ENCODE measurements around the gene DCT.

DCT gene

DNA sequence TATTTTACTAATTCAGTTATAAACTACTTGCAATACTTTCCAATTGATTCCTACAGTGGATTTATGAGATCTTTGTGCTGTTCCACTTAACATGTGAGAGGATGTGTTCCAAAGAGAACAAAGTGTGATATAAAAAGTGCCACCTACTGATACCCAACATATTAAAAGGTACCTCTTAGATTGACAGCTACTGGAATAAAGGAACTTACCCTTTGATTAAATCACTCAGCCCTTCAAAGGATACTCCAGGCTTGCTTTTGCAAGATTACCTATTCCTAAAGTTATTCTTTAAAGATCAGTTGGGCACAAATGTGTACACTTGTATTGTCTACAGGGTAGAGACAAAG lies 65.9 kb downstream of the DCT start:
- TF ChIP-seq, protein P1, sequence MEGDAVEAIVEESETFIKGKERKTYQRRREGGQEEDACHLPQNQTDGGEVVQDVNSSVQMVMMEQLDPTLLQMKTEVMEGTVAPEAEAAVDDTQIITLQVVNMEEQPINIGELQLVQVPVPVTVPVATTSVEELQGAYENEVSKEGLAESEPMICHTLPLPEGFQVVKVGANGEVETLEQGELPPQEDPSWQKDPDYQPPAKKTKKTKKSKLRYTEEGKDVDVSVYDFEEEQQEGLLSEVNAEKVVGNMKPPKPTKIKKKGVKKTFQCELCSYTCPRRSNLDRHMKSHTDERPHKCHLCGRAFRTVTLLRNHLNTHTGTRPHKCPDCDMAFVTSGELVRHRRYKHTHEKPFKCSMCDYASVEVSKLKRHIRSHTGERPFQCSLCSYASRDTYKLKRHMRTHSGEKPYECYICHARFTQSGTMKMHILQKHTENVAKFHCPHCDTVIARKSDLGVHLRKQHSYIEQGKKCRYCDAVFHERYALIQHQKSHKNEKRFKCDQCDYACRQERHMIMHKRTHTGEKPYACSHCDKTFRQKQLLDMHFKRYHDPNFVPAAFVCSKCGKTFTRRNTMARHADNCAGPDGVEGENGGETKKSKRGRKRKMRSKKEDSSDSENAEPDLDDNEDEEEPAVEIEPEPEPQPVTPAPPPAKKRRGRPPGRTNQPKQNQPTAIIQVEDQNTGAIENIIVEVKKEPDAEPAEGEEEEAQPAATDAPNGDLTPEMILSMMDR (conservative IDR thresholded peaks at IDR 0.05; ENCODE audit: low read depth): no peak
- CTCF ChIA-PET: no interaction called here
- no peak overlapping the region for H3K27ac ChIP-seq
- POLR2A ChIA-PET (ENCODE audit: low non-redundant PET): no interaction called here
- DNase-seq (ENCODE audit: low spot score): no peak

DNA sequence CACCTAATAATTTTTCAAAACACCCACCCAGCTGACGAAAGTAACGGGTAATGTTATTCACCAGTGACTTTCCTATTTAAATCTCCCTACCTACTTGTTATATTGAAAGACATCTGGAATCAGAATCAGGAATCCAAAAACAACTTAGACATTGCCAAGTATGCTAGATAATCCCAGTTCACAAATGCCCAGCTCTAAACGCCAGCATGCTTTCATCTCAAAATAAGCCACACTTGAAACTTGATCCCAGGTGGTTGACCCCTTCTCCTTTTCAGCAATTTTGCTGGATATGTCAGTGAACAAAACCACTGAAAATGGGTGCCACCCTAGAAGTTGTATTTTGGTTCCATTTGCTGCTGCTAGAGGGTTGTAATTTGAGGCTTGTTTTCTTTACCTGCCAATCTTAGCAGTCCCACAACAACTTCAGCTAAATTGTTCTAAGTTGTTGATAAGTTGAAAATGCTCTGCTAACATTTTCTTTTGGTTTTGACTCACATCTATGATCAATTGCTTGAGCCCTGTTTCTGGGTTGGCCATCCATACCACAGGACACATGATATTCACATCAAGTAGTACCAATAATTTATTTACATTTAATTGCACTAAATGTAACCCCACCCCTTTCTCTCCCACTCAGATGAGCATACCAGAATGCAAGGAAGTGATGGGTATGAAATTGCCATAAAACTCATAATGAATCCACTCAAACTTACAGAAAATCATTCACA lies 66.4 kb downstream of the DCT start:
- no peak for DNase-seq (ENCODE audit: low spot score)
- no peak overlapping the region for H3K27ac ChIP-seq
- POLR2A ChIA-PET (ENCODE audit: low non-redundant PET): no interaction called here
- CTCF ChIA-PET: no interaction called here
- TF ChIP-seq, protein P1 (conservative IDR thresholded peaks at IDR 0.05; ENCODE audit: low read depth): no peak

DNA sequence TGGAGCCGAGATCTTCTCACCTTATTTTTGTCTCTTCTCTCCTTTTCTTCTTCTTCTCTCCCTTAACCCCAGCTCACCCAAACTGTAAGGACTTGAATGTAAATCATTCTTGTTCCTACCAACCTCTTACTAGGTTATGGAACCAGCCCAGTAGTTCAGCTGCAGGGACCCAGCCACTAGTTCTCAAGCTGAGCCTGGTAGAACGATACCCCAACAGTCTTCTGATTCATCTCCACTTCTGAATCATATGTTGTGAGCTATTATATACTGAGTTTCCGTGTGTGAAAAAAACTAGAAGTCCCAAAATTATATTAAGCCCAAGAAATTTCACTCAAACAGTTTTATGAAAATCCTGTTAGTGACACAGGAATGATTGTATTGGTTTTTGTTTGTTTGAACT lies 67.7 kb downstream of the DCT start:
- ChIA-PET POLR2A (ENCODE audit: low non-redundant PET) (no interaction called here), CTCF (no interaction called here)
- no peak for DNase-seq (ENCODE audit: low spot score)
- TF ChIP-seq, protein P1 (conservative IDR thresholded peaks at IDR 0.05; ENCODE audit: low read depth): no peak
- H3K27ac ChIP-seq: no peak overlapping the region

DNA sequence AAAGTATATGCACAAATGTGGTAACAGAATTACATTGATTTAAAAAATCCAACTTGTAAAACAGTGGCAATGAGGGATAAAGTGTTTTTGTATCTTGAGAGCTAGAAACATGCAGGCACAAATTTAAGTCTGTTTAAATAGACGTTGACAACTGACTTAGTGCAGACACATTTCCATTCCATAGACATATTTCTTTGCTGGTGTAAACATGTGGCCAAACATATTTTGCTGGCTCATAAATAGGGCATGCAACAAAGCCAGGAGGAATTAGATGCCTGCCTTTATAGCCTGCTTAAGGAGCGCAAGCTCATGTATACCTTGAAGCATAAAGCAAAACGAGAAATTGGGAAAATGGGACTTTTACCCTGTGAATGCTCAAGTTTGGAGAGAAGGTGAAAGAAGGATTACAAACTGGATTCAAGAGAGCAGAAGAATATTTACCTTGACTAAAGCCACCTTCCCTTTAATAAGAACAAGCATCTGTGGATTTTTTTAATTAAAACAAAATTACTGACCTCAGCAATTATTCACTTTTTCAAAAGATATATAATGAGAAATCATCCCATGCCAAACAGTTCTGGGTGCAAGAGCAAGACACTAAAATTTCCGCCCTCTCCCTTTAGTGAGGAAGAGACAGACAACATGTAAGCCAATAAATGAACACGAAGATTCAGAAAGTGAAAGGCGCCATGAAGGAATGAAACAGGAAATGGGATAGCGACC lies 71.0 kb downstream of the DCT start:
- H3K27ac ChIP-seq: no peak overlapping the region
- CTCF ChIA-PET: interaction anchor here (0.8 kb wide), 1 partner anchor 27 kb away, joined by 4 read pairs; no protein-coding TSS in a partner anchor
- no peak for DNase-seq (ENCODE audit: low spot score)
- TF ChIP-seq, protein P1 (conservative IDR thresholded peaks at IDR 0.05; ENCODE audit: low read depth): no peak
- POLR2A ChIA-PET (ENCODE audit: low non-redundant PET): no interaction called here

DNA sequence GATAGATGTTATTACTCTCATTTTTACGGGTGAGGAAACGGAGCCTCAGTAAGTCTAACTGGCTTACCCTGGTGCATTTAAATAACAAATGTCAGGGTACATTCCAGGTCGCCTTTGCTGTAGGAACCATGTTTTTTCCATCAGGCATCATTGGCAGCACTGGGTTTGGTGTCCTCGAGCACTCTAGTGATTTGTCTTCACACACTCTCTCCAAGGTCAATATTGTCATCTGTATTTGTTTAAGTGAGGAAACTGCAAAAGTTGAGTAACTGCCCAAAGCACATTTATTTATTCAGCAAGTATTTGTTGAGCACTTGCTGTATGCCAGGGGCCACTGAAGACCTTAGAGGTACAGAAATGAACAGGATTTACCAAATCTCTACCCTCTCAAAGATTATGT lies 78.6 kb downstream of the DCT start:
- ChIA-PET POLR2A (ENCODE audit: low non-redundant PET) (no interaction called here), CTCF (no interaction called here)
- H3K27ac ChIP-seq: no peak overlapping the region
- DNase-seq (ENCODE audit: low spot score): no peak
- TF ChIP-seq, protein P1 (conservative IDR thresholded peaks at IDR 0.05; ENCODE audit: low read depth): no peak

DNA sequence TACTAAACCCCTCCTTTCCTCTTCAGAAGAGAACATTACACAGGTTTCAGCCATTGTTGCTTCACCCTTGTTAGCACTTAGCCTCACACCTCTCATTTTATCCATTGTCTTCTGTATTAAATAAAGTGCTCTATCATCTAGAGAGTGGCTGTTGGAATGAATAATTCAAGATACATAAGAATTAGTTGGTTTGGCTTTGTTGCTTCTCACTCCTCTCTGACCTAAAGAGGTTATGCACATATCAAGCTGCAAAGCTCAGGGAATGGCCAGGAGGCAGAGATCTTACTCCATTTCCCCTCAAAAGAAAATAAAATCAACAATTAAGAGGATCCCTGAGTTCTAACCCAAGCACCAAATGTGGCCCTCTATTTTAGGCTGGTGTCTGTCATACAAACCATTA lies 79.7 kb downstream of the DCT start:
- CTCF ChIA-PET: no interaction called here
- TF ChIP-seq, protein P1 (conservative IDR thresholded peaks at IDR 0.05; ENCODE audit: low read depth): no peak

More for the DNA sequence above, 79.7 kb downstream of the DCT start:
- POLR2A ChIA-PET (ENCODE audit: low non-redundant PET): no interaction called here
- DNase-seq (ENCODE audit: low spot score): no peak
- no peak overlapping the region for H3K27ac ChIP-seq

Data from RWPE1 (cell line).